ENCODE results near the gene CACNA1D.
A peak's percentile ranks its signal among the peaks of the same experiment; 100 is the strongest.

The CACNA1D gene

DNA sequence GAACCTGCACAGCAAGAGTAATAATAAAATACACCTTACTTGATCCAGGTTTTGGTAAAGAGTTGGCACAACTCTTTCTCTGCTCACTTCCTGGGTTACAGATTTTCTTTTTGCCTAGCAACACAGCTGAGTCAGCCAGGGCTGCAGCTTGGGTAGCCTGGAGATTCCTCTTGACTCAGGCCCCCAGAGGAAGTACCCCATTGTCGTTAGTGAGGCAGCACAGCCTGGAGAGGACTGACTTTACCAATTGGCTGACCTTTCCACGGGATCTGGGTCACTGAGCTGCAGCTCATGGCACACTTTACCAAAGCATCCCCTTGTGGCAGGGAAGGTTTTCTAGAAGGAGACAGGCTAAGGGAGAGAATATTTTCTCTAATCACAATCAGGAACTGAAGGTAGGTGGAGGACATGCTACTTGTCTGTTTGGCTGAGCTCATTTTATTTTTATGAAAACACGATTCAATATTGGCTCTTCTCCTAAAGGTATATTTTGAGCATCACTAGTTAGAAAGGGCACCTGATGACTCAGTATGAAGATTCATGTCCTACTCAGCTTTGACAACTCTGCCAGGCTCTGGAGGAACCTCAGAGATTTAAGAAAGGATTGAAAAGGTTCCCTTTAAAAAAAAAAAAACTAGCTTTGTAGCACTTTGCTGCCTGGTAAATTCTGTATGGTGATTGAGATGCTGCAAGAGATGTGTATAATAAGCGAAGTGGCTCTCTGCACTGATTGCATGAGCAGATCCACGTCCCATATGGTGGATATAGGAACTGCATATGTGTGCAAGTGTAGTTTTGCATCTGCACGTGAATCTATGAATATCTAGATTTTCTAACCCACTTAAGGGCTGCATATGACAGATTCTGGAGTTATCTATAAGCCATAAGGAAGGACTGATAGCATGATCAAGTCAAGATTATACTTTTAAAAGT, 227.0 kb downstream of the CACNA1D start:
- DNase-seq = no peak

DNA sequence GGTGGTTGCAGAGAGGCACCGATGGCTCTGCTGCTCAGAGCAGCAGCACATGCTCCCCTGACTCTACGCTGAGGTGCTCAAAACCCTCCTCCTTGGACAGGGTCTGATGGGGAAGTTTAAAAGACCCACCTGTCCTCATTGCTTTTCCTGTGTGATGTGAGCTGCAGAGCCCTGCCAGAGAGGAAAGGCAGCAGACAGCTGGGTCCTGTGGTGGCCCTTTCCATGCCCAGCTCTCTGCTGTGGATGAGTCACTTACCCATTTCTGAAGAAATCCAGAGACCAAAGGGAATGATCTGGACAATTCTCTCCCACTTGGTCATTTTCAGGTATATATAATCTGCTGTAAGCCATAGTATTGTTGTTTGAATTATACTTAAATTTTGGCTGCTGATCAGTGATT, 230.2 kb downstream of the CACNA1D start:
- no peak for DNase-seq

DNA sequence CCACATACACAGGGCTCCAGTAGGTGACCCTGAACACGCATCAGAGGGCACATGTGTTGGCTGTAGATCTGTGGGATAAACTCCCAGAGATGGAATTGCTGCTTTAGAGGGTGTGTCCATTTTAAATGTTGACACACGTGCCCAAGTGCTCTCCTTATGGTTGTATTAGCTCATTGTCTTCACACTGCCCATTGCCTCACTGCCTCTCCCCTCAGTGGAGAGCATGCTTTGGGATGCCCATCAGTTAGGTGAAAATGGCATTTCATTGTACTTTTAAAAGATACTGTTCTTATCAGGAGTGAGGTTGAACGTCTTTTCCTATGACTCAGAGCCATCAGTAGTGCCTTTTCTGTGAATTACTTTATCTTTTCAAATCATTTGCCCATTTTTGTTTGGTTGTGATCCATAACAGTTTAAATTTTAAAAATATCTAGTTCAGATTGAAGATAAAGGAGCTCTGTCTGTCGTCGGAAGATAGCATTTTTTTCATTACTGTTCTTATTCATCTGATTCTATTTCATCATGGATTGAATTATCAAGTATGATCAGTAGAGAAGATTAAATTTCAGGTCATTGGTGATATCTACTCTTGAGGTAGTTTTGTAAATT, 231.1 kb downstream of the CACNA1D start:
- no peak for DNase-seq

DNA sequence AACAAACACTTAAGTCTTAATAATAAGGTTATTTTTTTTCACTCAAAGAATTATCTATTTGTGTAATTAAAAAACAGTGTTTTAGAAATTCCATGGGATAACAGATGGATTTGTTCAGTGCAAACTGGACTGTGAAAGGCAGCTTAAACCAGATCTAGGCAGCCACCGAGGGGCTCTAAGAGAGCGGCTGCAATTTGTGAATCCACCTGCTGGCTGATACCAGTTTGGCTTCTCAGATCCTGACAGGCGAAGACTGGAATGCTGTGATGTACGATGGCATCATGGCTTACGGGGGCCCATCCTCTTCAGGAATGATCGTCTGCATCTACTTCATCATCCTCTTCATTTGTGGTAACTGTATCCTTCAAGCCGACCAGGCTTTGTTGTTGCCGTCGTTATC, 232.2 kb downstream of the CACNA1D start:
- no peak for DNase-seq

DNA sequence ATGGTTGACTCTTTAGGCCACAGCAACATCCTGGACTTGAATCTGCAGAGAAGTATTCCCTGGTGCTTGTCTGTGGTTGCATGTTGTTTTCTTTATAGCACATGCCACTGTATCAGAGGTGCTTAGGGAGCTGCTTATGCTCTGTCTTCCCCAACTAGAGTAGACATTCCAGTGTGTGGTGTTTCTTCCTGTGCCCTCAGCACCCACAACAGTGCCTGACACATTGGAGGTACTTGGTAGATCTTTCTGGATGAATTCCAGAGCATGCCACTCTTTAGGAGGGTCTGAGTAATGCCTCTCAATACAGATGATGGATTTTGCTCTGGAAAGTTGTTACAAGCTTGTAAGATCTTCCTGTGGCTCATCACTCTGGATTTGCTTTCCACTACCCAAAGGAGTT, 234.2 kb downstream of the CACNA1D start:
- no peak for DNase-seq

DNA sequence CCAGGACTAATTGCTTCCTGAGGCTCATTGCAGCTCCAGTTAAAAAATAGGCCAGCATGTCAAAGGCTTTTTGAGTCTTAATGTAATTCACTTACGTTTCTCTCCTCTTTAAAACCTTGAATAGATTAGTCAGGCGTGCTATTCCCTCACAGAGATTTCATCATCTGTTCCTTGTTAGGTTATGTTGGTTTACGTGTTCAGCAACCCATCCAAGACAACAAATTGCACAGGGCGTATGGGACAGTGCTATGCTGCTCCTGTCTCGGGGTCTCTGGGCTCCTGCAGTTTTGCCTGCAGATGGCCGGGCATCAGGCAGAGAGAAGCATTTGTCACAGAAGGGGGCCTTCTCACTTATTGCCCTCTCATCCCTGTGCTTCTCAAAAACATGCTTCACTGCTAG, 234.7 kb downstream of the CACNA1D start:
- no peak for DNase-seq

DNA sequence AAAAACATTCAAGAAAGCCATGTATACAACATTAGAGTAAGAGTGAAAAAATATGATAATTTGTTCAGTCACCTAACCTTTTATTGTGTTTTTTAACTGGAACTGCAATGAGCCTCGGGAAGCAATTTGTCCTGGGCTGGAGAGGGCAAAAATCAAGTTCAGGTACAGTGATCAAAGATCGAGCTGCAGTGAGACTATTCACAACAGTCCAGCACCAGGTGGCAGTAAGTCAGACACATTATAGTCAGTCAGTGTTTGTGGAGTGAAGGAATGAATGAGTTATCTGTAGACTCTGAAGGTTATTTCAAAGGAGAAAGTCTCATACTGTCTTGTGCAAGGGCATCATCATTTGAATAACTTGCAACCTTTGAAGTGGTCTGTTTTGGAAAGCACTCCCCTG, 235.2 kb downstream of the CACNA1D start:
- DNase-seq = no peak

DNA sequence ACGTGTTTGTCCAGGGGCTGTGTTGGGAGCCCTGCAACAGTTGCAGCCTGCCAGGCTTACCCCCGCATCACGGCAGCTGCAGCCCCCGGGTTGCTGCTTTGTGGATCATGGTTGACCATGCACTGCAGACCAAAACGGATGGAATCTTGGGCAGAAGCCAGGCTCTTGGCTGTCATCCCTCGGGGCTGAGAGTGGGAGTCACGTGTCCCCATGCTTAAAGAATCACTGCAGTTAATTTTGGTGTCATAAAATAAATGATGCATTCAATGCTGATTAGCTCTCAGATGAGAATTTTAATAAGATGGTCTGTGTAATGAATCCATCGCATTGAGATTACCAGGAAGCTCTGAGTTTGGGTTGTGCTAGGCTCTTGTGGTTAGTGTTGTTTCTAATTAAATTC, 236.2 kb downstream of the CACNA1D start:
- no peak for DNase-seq

DNA sequence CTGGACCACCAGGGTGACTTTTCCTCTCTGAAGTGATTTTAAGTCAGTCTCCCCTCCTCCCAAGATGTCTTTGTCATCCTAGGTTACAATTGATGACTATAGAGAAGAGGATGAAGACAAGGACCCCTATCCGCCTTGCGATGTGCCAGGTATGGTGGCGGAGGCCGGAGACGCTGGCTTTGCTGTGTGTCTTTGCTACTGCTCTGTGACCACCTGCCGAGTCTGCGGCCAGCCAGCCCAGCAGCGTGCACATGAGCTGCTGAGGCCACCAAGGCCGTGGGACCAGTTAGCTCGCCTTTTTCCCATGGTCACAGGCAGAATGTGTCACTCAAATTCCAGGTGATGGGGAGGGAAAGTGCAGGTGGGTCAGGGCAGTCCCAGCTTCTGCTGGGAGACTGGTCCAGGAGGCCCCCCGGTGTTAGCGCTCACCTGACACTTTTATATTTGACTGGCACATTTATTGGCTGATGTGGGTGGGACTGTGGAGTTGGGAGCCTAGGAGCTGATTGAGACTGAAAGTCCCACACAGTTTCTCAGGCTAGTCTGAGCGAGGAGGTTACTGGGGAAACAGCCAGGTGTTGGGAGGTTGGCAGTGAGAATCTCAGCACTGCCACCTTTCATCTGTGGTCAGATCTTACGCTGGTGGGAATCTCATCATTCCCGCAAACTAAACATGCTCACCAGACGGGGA, 237.7 kb downstream of the CACNA1D start:
- no peak for DNase-seq

DNA sequence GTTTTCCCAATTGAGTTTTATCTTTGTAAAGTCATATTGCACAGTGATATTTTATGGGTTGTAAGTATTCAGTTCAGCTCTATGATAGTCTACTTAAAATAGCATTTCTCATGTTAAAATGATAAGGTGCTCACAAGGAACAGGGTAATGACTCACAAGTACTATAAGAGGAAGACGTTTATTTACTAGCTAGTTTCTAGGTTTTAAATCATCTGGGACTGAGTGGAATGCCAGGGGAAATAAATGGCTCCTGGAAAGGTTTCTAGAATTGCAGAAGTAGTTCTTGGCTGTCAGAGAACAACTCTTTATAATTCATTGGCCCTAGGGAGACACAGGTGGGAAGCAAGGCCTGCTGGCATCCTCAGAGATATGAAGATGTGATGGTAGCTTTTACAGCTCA, 239.0 kb downstream of the CACNA1D start:
- DNase-seq = no peak

DNA sequence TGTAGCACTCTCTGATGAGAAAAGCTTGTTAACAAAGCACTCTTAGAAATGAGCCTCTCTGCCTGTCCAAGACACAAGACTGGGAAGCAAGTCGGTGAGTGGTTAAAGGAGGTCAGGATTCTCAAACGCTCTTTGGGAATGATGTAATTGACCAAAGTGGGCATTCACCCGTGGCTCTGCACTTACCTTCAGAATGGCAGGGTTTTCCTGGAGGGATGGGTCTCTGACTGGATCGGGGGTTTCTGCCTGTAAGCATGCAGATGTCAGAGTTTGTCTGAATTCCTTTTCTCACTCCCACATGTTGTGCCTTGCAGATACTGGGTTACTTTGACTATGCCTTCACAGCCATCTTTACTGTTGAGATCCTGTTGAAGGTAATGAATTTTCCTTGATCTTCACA, 245.6 kb downstream of the CACNA1D start:
- no peak for DNase-seq

DNA sequence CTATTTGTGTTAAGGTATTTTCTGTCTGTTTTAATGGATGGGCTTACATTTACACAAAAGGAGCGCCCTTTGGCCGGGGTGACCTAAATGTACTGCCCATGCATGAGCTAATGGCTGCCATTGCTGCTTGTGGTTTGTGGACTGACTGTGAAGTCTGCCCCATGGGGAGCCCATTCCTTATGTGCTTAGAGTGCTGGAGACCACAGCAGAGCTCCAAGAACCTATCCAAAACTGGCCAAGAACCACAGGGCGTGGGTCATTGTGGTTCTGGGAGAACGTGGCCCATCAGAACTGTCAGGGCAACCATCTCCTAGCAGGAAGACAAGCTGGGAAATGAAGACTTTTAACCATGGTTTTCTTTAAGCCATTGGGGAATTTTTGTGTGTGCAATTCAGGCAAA, 246.5 kb downstream of the CACNA1D start:
- DNase-seq = no peak

DNA sequence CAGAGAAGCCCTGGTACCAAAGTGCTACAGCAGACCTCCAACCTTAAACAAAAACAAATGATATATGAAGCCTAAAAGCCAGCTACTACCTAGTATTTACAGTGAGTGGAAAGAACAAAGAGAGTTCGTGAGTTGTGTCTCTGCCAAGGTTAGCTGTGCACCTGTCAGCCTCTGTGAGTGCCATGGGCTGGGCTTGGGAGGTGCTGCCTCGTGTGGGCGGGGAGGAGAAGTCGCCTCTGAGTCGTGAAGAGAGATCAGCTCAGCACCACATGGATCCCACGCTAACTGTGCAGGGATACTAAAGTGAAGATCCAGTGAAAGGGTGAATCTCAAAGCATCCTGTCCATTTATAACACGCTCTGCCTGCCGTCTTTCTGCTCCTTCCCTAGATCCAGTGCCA, 249.9 kb downstream of the CACNA1D start:
- DNase-seq = no peak

DNA sequence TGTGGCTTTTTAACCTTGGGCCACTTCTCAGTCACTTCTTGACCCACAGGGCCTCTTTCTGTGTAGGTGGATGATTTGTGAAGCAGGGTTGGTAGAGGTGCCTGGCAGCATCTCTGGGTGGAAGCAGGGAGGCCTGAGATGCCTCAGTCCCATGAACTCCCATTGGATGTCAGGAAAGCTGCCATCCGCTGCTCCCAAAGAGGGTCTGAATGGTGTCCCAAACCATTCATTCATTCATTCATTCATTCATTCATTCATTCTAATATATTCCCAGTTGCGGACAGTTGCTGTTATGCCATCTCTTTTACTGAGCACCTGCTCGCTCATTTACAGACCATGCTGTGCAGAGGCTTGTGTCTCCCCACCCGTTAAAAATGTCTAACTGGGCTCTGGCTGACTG, 253.1 kb downstream of the CACNA1D start:
- DNase-seq = no peak

DNA sequence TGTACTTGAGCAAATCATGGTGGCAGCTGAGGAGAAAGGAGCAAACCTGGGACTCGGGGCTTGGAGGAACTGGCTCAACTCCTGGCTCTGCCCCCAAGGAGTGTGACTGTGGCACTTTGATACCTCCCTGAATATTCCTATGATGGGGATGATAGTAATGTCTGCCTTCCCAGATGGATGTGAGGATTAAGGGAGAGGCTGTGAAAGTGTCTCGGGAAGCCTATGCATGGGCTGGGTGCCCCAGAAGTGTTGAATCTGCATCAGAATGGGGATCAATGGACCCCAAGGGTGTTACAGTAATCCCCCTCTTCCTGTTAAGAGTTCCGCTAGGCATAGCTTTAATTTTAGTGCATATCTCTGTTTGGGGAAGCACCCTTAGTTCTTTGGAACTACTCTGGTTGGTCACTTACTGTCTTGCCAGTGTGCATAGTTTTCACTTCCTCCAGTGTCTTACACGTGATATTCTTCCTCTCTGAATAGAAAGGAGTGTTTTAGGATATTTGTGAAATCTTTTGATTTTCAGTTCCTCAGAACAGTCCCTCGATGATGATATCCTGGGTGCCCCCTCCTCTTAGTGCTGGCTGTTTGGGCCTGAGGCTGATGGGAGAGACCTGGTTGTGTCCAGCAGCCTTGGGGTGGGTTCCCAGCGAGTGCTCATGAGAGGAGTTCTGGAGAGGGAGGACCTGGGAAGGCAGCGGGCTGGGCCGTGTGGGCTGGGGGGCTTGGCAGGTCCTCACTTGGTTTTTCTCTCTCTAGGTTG, 254.3 kb downstream of the CACNA1D start:
- no peak for DNase-seq

DNA sequence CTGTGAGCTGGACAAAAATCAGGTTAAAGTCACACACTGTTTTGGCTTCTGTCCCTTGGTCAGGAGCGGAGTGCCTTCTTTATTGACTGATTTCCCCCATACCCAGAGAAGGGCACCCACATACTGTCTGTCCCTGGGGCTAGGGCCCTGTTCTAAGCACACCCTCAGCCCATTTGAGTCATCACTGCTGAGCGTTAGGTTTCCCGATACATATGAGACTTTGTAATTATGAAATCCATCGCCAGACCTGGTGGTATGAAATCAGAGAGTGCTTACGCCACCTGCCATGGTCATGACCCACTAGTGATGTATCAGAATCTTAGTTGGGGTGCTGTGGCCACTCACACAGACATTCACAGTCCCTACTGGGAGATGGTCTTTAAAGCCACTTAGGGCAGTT, 255.0 kb downstream of the CACNA1D start:
- DNase-seq = no peak

DNA sequence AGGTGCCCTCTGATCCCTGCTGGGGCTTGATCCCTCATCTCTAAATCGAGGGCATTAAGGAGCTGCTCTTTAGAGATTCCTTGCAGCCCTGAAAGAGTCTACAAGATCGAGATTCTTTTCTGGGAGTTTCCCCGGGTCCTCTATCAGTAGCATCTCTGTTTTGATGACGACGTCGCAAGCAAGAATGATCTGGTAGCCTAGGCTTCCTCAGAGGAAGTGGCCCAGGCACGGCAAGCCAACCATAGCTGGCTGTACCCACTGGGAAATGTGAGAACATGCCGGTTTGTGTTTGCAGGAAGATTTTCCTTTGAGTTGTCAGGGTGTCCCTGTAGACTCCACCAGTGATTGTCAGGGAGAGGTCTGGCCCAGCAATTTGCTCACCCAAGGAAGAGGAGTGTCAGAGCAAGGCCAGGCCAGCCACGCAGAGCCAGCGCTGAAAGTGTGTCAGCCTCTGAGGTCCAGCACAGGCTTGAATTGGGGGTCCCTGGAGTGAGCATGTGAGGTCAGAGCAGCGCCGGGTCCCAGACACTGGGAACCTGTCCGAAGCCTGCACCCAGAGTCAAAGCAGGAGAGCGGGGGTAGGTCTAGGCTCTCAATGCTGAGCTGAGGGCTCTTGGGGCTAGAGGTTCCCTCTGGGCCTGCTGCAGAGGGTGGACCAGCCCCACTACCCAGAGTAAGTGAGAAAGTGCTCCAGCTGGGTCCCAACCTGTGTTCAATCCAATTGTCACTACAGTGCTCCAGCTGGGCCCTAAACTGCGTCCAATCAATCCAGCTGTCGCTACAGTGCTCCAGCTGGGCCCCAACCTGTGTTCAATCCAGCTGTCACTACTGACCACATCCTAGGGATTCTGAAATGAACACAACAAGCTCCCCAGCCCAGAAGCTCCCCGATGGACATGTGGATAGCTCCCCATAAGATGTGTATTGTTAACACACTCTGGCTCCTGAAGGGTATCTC, 256.1 kb downstream of the CACNA1D start:
- DNase-seq = no peak

DNA sequence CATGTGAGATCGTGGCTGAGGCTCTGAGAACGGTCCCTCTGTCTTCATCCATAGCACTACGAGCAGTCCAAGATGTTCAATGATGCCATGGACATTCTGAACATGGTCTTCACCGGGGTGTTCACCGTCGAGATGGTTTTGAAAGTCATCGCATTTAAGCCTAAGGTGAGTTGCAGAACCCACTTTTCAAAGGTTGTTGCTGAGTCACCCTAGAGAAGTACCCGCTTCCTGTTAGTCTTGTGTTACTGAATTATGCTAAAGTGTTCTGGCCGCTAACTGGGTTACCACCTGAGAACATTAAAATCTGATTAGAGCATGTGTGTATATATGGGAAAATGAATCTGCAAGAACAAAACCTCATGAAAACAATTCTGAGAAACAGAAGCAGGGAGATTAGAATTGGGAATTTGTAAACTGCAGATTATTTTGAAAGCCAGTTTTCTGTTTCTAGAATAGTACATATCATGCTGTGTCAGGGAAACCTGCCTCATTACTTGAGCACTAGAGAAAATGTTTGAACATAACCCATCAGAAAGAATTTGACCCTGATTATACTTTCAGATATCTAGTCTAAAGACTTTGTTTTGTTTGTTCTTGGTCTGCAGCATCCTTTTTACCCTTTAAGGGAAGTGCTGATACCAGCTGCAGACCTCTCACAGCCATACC, 259.2 kb downstream of the CACNA1D start:
- DNase-seq = peak; percentile 21

DNA sequence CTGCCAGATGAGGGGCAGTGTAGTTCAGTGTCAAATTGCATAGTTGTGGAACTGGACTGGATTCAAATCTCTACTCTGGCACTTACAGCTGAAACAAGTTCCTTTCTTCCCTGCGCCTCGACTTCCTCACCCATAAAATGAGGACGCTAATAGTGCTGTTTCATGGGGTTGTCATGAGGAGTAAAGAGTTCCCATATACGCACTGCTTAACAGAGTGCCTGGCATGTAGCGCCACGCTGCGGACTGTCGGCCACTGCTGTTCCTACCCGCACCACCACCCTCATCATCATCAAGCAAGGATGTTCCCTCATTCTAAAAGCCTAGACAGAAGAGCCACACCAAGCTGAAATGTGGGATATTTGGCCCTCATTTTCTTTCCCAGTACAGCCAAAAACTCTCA, 259.9 kb downstream of the CACNA1D start:
- no peak for DNase-seq

DNA sequence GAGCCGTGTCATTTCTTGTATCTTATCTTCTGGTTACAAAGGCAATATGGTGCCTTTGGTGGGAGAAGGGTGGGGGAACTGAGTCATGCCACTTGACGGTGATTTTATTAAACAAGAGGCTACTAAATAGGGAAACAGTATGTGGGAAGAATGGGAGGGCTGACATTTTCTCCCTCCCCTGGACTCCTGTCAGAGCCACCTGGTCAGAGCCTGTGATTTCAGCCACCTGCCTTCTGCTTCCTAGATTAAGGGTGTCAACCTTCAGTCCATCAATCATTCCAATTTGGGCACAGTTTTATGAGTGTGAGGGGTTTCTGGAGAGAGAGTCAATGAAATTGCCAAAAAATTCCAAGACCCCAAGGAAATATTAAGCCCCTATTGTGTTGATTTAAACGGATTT, 264.4 kb downstream of the CACNA1D start:
- no peak for DNase-seq

DNA sequence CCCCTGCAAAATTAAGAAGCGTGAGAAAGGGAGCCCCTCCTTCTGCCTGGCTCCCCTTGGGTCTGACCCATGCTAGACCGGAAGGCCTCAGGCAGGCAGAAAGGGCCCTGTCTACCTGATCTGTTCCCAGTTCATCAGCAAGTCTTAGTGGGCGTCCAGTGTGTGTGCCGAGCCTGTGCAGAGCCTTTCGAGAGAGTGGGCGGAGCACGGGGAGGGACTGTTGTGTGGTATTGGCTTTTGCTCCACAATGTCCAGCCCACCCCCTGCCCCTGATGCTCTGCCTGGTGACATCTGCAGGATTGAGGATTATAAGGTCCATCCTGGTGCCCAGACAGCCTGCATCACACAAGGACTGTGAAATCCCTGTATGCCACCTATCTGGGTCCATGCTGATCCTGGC, 268.9 kb downstream of the CACNA1D start:
- no peak for DNase-seq
